Measurements from ENCODE around the gene EXOSC10. TPM values are rescaled to one million over a fixed set of nuclear protein-coding genes. Genes with fewer than 3 reads are reported as not detected.

EXOSC10 gene
- total and polyA plus RNA-seq, 2 of the 13 experiments (the other 11 are each of a cell fraction or from before 2014, with no cell fraction given), result 48.4 to 67.6 TPM

- H4K20me1 ChIP-seq (ENCODE audit: insufficient read depth, low read length), result peaks cover 3% of the 10 kb centered on the region; the same call in 1 of the 2 replicates
- H3K79me2 ChIP-seq (ENCODE audit: insufficient read depth, low read length), result peaks cover 14% of the 10 kb centered on the region
- H2AFZ ChIP-seq (ENCODE audit: low read length), result no peak overlapping the region
- in situ Hi-C loops (cut with HindIII; ENCODE audit: extremely low pct_ligation_motif_present, low pct_unique_long_range_greater_than_20kb) (no loop called here), intact Hi-C loops (cut with micrococcal nuclease; ENCODE audit: unreplicated experiment) (no loop called here)
- H3K4me1 ChIP-seq (ENCODE audit: insufficient read depth, low read length), result peaks cover 48% of the 10 kb centered on the region
- no peak overlapping the region for H3K27ac ChIP-seq (ENCODE audit: extremely low read length, insufficient read depth, low read length)
- WGBS (ENCODE audit: low lambda C conversion rate), result 100% methylated on average over 7 of the region's 12 CpGs
- ChIA-PET CTCF (ENCODE audit: low intra/inter-chr PET ratio, low total read pairs) (no interaction called here), POLR2A (interaction anchor here (0.6 kb wide), 1 partner anchor 40 kb away, joined by 3 read pairs; no protein-coding TSS in a partner anchor)
- no peaks in the 10 kb centered on the region; a peak in 1 of 5 replicates for H3K27me3 ChIP-seq (ENCODE audit: control insufficient read depth in 1 of 2, insufficient read depth in 2 of 2, low read length in 2 of 2)
- no TSS peak for BruUV-seq (replicated peaks)
- ATAC-seq (no peak), DNase-seq (ENCODE audit: low spot score) (no peak), FAIRE-seq (no peak)
- no peak overlapping the region for H3K9ac ChIP-seq (ENCODE audit: insufficient read depth, low read depth, low read length)
- H3K9me3 ChIP-seq (ENCODE audit: low read length), result no peaks in the 10 kb centered on the region
- peaks cover 5 to 23% of the 10 kb centered on the region in 2 experiments; a peak in 4 of 5 replicates for H3K36me3 ChIP-seq (replicated peaks in 1 of 2; ENCODE audit: control insufficient read depth in 1 of 2, insufficient read depth in 2 of 2, low read length in 2 of 2)
- no peak overlapping the region for H3K4me2 ChIP-seq (ENCODE audit: low read depth, low read length)
- no peak overlapping the region for H3K4me3 ChIP-seq (replicated peaks in 1 of 3; ENCODE audit: insufficient read depth in 1 of 3, low read depth in 2 of 3, low read length in 3 of 3)
- TF ChIP-seq CEBPZ (IDR thresholded peaks at IDR 0.05; ENCODE audit: low read length) (no peak), HNF1A (IDR thresholded peaks at IDR 0.05; ENCODE audit: low read depth) (no peak), HNF1A (CRISPR knock-in tag; IDR thresholded peaks at IDR 0.05; ENCODE audit: borderline replicate concordance) (no peak), ZNF530 (CRISPR knock-in tag; IDR thresholded peaks at IDR 0.05; ENCODE audit: low read depth) (no peak), ATF5 (CRISPR knock-in tag; IDR thresholded peaks at IDR 0.05; ENCODE audit: low read depth) (no peak), SMAD9 (CRISPR knock-in tag; IDR thresholded peaks at IDR 0.05) (no peak), BCL6 (CRISPR knock-in tag; IDR thresholded peaks at IDR 0.05) (no peak), ZNF83 (CRISPR knock-in tag; IDR thresholded peaks at IDR 0.05; ENCODE audit: borderline replicate concordance) (no peak), GRHL1 (CRISPR knock-in tag; conservative IDR thresholded peaks at IDR 0.05) (no peak), ZNF253 (CRISPR knock-in tag; IDR thresholded peaks at IDR 0.05; ENCODE audit: borderline replicate concordance) (no peak), HNF4G (IDR thresholded peaks at IDR 0.05; ENCODE audit: borderline replicate concordance, low read depth, low read length) (no peak), HNF4G (CRISPR knock-in tag; IDR thresholded peaks at IDR 0.05; ENCODE audit: borderline replicate concordance, low read depth) (no peak), SALL1 (CRISPR knock-in tag; IDR thresholded peaks at IDR 0.05) (no peak)
Measured at GRCh38 chr1:11055676-11056075, 44.0 kb downstream of the EXOSC10 start.

Data from HepG2 (cell line).